CD4-positive, alpha-beta T cell treated with Interferon gamma for 1 hour (primary cell): Measurements from ENCODE around the gene SON.
A peak's percentile ranks its signal among the peaks of the same experiment; 100 is the strongest.
"Not testable (repeated sequence)": the region's sequence is repeated elsewhere in the genome, so short reads cannot be mapped to it uniquely, and the experiment has no call there.

Experiments
- DNase-seq: peaks from one replicate; pipeline ENCODE4 v3.0.0-alpha.2; 2020

The SON gene

GRCh38 chr21:33584455-33584854 is 41.6 kb downstream of the SON start:
- DNase-seq = no peak

GRCh38 chr21:33586927-33587326 is 44.1 kb downstream of the SON start:
- no peak for DNase-seq

- peak; percentile 6 for DNase-seq
Measured at GRCh38 chr21:33587792-33588484, 45.1 kb downstream of the SON start.

GRCh38 chr21:33588485-33589335 is 45.9 kb downstream of the SON start, which contains the start of gene DONSON:
Gene DONSON, minus strand, starts transcription at chr21:33588684. Its CDS starts 43 bp downstream, at chr21:33588641.
- peak; percentile 84 for DNase-seq

- no peak for DNase-seq
Measured at GRCh38 chr21:33598051-33598450, 55.2 kb downstream of the SON start.

GRCh38 chr21:33608559-33608958 is 65.7 kb downstream of the SON start:
- DNase-seq = no peak

GRCh38 chr21:33611006-33611744 is 68.3 kb downstream of the SON start:
- no peak for DNase-seq

GRCh38 chr21:33617565-33617964 is 74.7 kb downstream of the SON start:
- not testable (repeated sequence) for DNase-seq

- DNase-seq = no peak
Measured at GRCh38 chr21:33618407-33618806, 75.6 kb downstream of the SON start.

- DNase-seq = no peak
Measured at GRCh38 chr21:33619726-33620125, 76.9 kb downstream of the SON start.

GRCh38 chr21:33622253-33622652 is 79.4 kb downstream of the SON start:
- DNase-seq = no peak

GRCh38 chr21:33626151-33626550 is 83.3 kb downstream of the SON start:
- DNase-seq = not testable (repeated sequence)
